ENCODE results near the gene UBE2B.
A peak's percentile ranks its signal among the peaks of the same experiment; 100 is the strongest.

Gene UBE2B

DNA sequence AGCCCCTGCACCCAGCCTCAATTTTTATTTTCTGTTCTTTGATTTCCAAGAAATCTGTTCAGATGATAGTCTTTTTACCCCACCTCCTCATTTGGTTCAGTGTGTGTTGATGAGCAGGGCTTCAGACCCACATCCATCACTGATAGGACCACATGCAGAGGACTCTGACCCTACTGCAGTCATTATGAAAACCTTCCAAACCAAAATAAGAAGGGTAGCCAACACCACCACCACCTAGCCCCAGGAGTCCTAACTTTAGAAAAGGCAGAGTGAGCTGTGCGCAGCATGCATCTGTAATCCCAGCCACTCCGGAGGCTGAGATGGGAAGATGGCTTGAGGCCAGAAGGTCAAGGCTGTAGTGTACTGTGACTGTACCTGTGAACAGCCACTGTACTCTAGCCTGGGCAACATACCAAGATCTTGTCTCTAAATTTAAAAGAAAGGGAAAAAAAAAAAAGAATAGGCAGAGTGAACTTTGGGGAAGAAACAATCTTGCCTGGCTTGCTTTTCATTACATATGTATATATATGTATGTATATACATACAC, 27.3 kb downstream of the UBE2B start:
- no peak for TF ChIP-seq CTCF (IDR thresholded peaks at IDR 0.05; ENCODE audit: insufficient read depth, low read depth, low read length, missing control alignments)
- no peak overlapping the region for H3K4me3 ChIP-seq (ENCODE audit: low read depth, low read length)
- no peak for DNase-seq (ENCODE audit: low read depth)

DNA sequence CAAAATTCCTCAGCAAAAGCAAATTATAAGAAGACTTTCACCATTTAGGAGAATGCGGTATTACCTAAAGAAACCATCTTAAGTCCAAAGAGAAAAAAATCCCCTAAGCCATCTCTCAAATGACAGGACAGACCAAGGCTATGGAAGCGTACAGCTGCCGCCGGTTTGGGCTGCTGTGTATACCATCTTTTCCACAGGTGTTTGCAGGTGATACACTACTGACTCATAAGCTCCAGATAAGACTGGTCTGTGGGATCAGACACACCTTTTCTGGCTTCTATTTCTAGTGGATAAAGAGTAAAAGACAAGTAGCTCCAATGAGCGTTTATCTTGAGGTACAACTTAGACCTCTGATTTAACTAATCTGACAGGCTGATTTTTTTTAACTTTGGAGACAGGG, 32.6 kb downstream of the UBE2B start:
- H3K4me3 ChIP-seq (ENCODE audit: low read depth, low read length) = no peak overlapping the region
- no peak for TF ChIP-seq CTCF (IDR thresholded peaks at IDR 0.05; ENCODE audit: insufficient read depth, low read depth, low read length, missing control alignments)
- no peak for DNase-seq (ENCODE audit: low read depth)

GRCh38 chr5:134406390-134406789, 35.0 kb downstream of the UBE2B start:
- DNase-seq (ENCODE audit: low read depth) = no peak
- TF ChIP-seq CTCF (IDR thresholded peaks at IDR 0.05; ENCODE audit: insufficient read depth, low read depth, low read length, missing control alignments) = no peak
- H3K4me3 ChIP-seq (ENCODE audit: low read depth, low read length) = no peak overlapping the region

- TF ChIP-seq CTCF (IDR thresholded peaks at IDR 0.05; ENCODE audit: insufficient read depth, low read depth, low read length, missing control alignments) = no peak
- H3K4me3 ChIP-seq (ENCODE audit: low read depth, low read length) = no peak overlapping the region
- DNase-seq (ENCODE audit: low read depth) = no peak
These were observed 38.0 kb downstream of the UBE2B start for GRCh38 chr5:134409321-134409720.

DNA sequence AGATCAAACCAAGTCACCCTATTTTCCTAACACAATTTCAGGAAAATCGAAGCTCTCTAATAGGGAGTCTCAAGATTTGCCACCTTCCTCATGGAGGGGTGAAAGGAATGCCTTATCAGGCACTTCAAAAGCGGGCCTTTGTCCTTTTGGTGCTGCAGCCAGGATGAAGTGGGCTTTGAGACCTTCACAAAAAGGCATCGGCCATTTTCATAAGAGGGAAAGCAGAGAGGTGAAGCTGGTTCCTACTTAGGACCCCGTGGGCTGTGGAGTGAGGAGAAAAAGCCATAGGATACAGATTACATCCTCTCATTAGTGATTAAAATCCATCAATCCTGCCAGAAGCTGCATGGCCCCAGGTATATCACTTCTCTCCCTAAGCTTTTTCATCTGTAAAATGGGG, 39.5 kb downstream of the UBE2B start:
- no peak for DNase-seq (ENCODE audit: low read depth)
- H3K4me3 ChIP-seq (ENCODE audit: low read depth, low read length) = peak overlapping the region; percentile 98
- no peak for TF ChIP-seq CTCF (IDR thresholded peaks at IDR 0.05; ENCODE audit: insufficient read depth, low read depth, low read length, missing control alignments)

DNA sequence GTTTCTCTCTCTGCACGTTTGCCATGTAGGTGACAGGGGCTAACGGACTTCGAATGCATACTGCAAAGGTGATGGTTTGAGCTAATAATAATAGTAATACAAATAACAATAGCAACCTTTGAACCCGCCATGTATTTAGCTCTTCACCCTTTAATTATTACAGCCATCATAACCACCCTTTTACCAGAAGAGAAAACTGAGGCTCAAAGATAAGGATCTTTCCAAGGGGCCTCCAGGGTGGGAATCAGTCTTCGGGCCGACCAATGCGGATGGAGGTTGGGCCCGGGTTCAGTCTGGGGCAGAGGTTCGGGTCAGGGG, 39.8 kb downstream of the UBE2B start:
- no peak for TF ChIP-seq CTCF (IDR thresholded peaks at IDR 0.05; ENCODE audit: insufficient read depth, low read depth, low read length, missing control alignments)

GRCh38 chr5:134411546-134412266, 40.3 kb downstream of the UBE2B start, which contains the start of gene CDKN2AIPNL:
TSS of gene CDKN2AIPNL (minus strand) at chr5:134411881. CDS start at chr5:134411854, 27 bp downstream.
- H3K4me3 ChIP-seq (ENCODE audit: low read depth, low read length) = peak within 1 kb of the TSS; percentile 98
- DNase-seq (ENCODE audit: low read depth) = peak; percentile 94
- peak; percentile 75 for TF ChIP-seq CTCF (IDR thresholded peaks at IDR 0.05; ENCODE audit: insufficient read depth, low read depth, low read length, missing control alignments)

More for the DNA sequence above, 39.8 kb downstream of the UBE2B start:
- H3K4me3 ChIP-seq (ENCODE audit: low read depth, low read length) = peak overlapping the region; percentile 98
- no peak for DNase-seq (ENCODE audit: low read depth)

All from GM12865 (cell line).